IMR-90 (cell line): ENCODE data around the gene MROH8. TPM values are rescaled to one million over a fixed set of nuclear protein-coding genes. Genes with fewer than 3 reads are reported as not detected.

Source experiments
- ATAC-seq: fragments of 200-7000 bp; cut with Tn5 transposase; 2 replicates; pipeline ENCODE4 v1.9.1; 2020; ENCODE audit warnings: low read depth, mild to moderate bottlenecking, moderate library complexity
- BruUV-seq: library from RNA; stranded (reverse); fragments of 400-500 nt; replicated peaks from 2 replicates; lab custom pipeline; 2021; lab: Mats Ljungman, UMichigan
- CTCF ChIA-PET: fragments of 300-600 bp; formaldehyde crosslinking; extraction: SDS; loops from one replicate; lab custom pipeline; 2021; ENCODE audit warnings: antibody characterized with exemption; lab: Yijun Ruan, JAX
- POLR2A ChIA-PET: fragments of 300-600 bp; sonication (Branson Sonifier 250); formaldehyde crosslinking; loops from one replicate; lab custom pipeline; 2022; ENCODE audit warnings: antibody characterized with exemption; ENCODE audit not compliant: unreplicated experiment; lab: Charles Lee
- DNase-seq: peaks from one replicate; pipeline ENCODE4 v3.0.0; 2013
- H2AFZ ChIP-seq: replicated peaks from 2 replicates; pipeline ENCODE3; 2013; ENCODE audit warnings: low read length, mild to moderate bottlenecking; ENCODE audit not compliant: poor library complexity
- H2AK5ac ChIP-seq: 2 replicates; pipeline ENCODE4 v1.6.1; 2013; ENCODE audit warnings: low read depth, low read length, inconsistent platforms
- H2AK9ac ChIP-seq: replicated peaks from 2 replicates; pipeline ENCODE3; 2013; ENCODE audit warnings: mild to moderate bottlenecking, low read depth, low read length, moderate library complexity; ENCODE audit not compliant: poor library complexity
- H2BK120ac ChIP-seq: 2 replicates; pipeline ENCODE4 v1.6.1; 2013; ENCODE audit warnings: low read depth, low read length, inconsistent platforms
- H2BK15ac ChIP-seq: 3 replicates; pipeline ENCODE4 v1.6.1; 2013; ENCODE audit warnings: low read depth, low read length, inconsistent platforms
- H2BK20ac ChIP-seq: 2 replicates; pipeline ENCODE4 v1.6.1; 2013; ENCODE audit warnings: low read depth, mild to moderate bottlenecking, inconsistent platforms, low read length, moderate library complexity
- H2BK5ac ChIP-seq: 2 replicates; pipeline ENCODE4 v1.6.1; 2013; ENCODE audit warnings: mild to moderate bottlenecking, low read depth, low read length, inconsistent platforms; ENCODE audit not compliant: poor library complexity, severe bottlenecking
- H3K14ac ChIP-seq: replicated peaks from 2 replicates; pipeline ENCODE4 v1.6.1; 2013; ENCODE audit warnings: low read depth, low read length, inconsistent platforms
- H3K18ac ChIP-seq: 2 replicates; pipeline ENCODE4 v1.6.1; 2013; ENCODE audit warnings: low read depth, low read length, control low read depth
- H3K23ac ChIP-seq: 2 replicates; pipeline ENCODE4 v1.6.1; 2013; ENCODE audit warnings: low read depth, low read length, inconsistent platforms
- H3K27ac ChIP-seq: 2 replicates; pipeline ENCODE4 v1.5.1; 2013; ENCODE audit warnings: mild to moderate bottlenecking, control low read depth, low read length; ENCODE audit not compliant: insufficient read depth
- H3K27me3 ChIP-seq: 2 replicates; pipeline ENCODE4 v1.6.1; 2013; ENCODE audit warnings: low read length; ENCODE audit not compliant: control insufficient read depth, insufficient read depth
- H3K36me3 ChIP-seq: 2 replicates; pipeline ENCODE4 v1.6.1; 2013; ENCODE audit warnings: low read length, mixed read lengths; ENCODE audit not compliant: control insufficient read depth, insufficient read depth
- H3K4ac ChIP-seq: 2 replicates; pipeline ENCODE4 v1.6.1; 2013; ENCODE audit warnings: low read depth, low read length, inconsistent platforms
- H3K4me1 ChIP-seq: 2 replicates; pipeline ENCODE4 v1.6.1; 2013; ENCODE audit warnings: low read length, mixed read lengths; ENCODE audit not compliant: control insufficient read depth, insufficient read depth
- H3K4me2 ChIP-seq: 2 replicates; pipeline ENCODE4 v1.6.1; 2013; ENCODE audit warnings: low read depth, mild to moderate bottlenecking, control low read depth, low read length, moderate library complexity
- H3K4me3 ChIP-seq: 2 replicates; pipeline ENCODE4 v1.5.1; 2013; ENCODE audit warnings: low read depth, mild to moderate bottlenecking, control low read depth, low read length, moderate library complexity; ENCODE audit not compliant: insufficient read depth
- H3K56ac ChIP-seq: 2 replicates; pipeline ENCODE4 v1.6.1; 2013; ENCODE audit warnings: low read length, inconsistent platforms; ENCODE audit not compliant: insufficient read depth; ENCODE audit errors: extremely low read depth
- H3K79me1 ChIP-seq, 2 experiments: 2 replicates each; pipeline ENCODE4 v1.6.1; 2013; ENCODE audit warnings: low read length in 2 of 2, inconsistent platforms in 1 of 2, low read depth in 1 of 2
- H3K9ac ChIP-seq: 2 replicates; pipeline ENCODE4 v1.6.1; 2013; ENCODE audit warnings: low read depth, low read length, control low read depth
- H3K9me1 ChIP-seq: 2 replicates; pipeline ENCODE4 v1.6.1; 2013; ENCODE audit warnings: low read length, inconsistent platforms; ENCODE audit not compliant: insufficient read depth
- H3K9me3 ChIP-seq: 2 replicates; pipeline ENCODE4 v1.6.1; 2013; ENCODE audit warnings: low read length; ENCODE audit not compliant: control insufficient read depth, insufficient read depth
- H4K20me1 ChIP-seq: 2 replicates; pipeline ENCODE4 v1.6.1; 2013; ENCODE audit warnings: low read length, inconsistent platforms; ENCODE audit not compliant: insufficient read depth
- H4K5ac ChIP-seq: 2 replicates; pipeline ENCODE4 v1.6.1; 2013; ENCODE audit warnings: mild to moderate bottlenecking, low read depth, low read length, control low read depth
- H4K8ac ChIP-seq, 2 experiments: 2 replicates each; pipeline ENCODE4 v1.6.1; 2013; ENCODE audit warnings: low read depth in 2 of 2, low read length in 2 of 2, control low read depth in 1 of 2, inconsistent platforms in 1 of 2
- H4K91ac ChIP-seq: 2 replicates; pipeline ENCODE4 v1.6.1; 2013; ENCODE audit warnings: low read depth, low read length, inconsistent platforms; ENCODE audit not compliant: insufficient read depth
- BHLHE40 ChIP-seq: fragments of 150-350 bp; IDR thresholded peaks from 2 replicates; pipeline ENCODE4 v1.6.1; 2016; ENCODE audit warnings: mild to moderate bottlenecking, low read depth, low read length
- CHD1 ChIP-seq: IDR thresholded peaks from 2 replicates; pipeline ENCODE4 v1.6.1; 2012; ENCODE audit warnings: low read depth, low read length, improper control_type of control experiment
- NFE2L2 ChIP-seq: fragments of 150-350 bp; IDR thresholded peaks from 2 replicates; pipeline ENCODE4 v1.6.1; 2016; ENCODE audit warnings: low read depth, mild to moderate bottlenecking, low read length
- RCOR1 ChIP-seq: IDR thresholded peaks from 2 replicates; pipeline ENCODE4 v1.6.1; 2012; ENCODE audit warnings: mild to moderate bottlenecking, low read length, improper control_type of control experiment; ENCODE audit not compliant: insufficient replicate concordance
- RFX5 ChIP-seq: IDR thresholded peaks from 2 replicates; pipeline ENCODE4 v1.8.0; 2012; ENCODE audit warnings: low read depth, mild to moderate bottlenecking, low read length, moderate library complexity
- SMC3 ChIP-seq: fragments of 150-350 bp; IDR thresholded peaks from 2 replicates; pipeline ENCODE4 v1.6.1; 2016; ENCODE audit warnings: low read depth, mild to moderate bottlenecking, antibody characterized with exemption, low read length, moderate library complexity
- WGBS, 2 experiments: methylation state at CpG; one replicate each; pipeline versions ENCODE4 v1.1.5 to v1.1.7; 2013; ENCODE audit warnings: missing lambda C conversion rate in 2 of 2; ENCODE audit not compliant: insufficient read length in 1 of 2; ENCODE audit errors: extremely low coverage in 2 of 2; 5-methylcytosine and 5-hydroxymethylcytosine counted together
- dilution Hi-C: fragments of 300-500 bp; cut with HindIII; formaldehyde crosslinking; loops from one replicate; pipeline ENCODE4 v1.14.3; 2018; ENCODE audit warnings: low sequenced_read_pairs; ENCODE audit not compliant: unreplicated experiment
- in situ Hi-C: fragments of 300-500 bp; cut with MboI; formaldehyde crosslinking; loops from 3 replicates; pipeline ENCODE4 v1.14.3; 2019; ENCODE audit warnings: low sequenced_read_pairs, inconsistent platforms, mixed read lengths
- intact Hi-C: fragments of 100-400 bp; cut with micrococcal nuclease; formaldehyde crosslinking; loops from 2 replicates; pipeline ENCODE4 v1.10.0; 2022
- polyA plus RNA-seq, 3 experiments: library from polyadenylated mRNA; depleted of rRNA; stranded (reverse); fragments of >200 nt; gene quantifications; 2 replicates each; pipeline ENCODE4 v1.2.3, GENCODE V29; 2012; ENCODE audit warnings: low replicate concordance in 1 of 3
- total RNA-seq: library from RNA; depleted of rRNA; stranded (reverse); fragments of >200 nt; gene quantifications from 2 replicates; pipeline ENCODE4 v1.2.3, GENCODE V29; 2012

MROH8 gene
- total and polyA plus RNA-seq, 2 of the 4 experiments (the other 2 are of a cell fraction): 1.3 to 1.8 TPM

DNA sequence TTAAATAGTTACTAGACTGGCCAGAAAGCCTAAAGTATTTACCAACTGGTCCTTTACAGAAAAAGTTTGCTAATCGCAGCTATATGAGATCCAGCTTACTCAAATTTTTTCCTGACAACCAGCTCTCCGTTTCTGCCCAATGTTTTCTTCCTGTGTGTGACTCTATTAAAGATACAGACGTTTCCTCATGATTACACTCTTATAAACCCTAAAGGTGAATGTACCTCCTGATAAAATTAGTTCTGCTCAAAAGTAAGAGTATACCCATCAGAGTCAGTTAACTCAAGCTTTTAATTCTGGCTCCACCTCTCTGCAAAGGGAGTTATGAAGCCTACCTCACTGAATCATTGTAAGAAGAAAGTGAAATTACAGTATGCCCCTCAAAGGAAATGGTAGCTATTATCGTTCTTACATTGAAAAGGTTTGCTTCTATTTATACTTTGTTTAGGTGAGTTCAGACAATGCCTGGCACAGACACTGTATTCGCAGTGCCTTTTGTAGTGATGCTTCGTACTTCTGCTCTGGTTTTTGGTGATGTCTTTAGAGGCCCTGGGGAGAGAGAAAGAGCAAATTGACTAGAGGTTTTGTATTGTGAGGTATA, 10.2 kb upstream of the MROH8 start:
- Histone ChIP-seq H3K9me3 (no peaks in the 10 kb centered on the region), H3K4me2 (no peak overlapping the region), H3K4me1 (no peaks in the 10 kb centered on the region), H4K91ac (no peak overlapping the region), H3K14ac (no peak overlapping the region), H3K36me3 (peaks cover 24% of the 10 kb centered on the region), H3K27me3 (no peaks in the 10 kb centered on the region), H3K23ac (no peak overlapping the region), H2BK5ac (no peak overlapping the region), H2AK9ac (no peak overlapping the region), H3K9me1 (no peaks in the 10 kb centered on the region), H3K9ac (no peak overlapping the region), H3K4ac (no peak overlapping the region), H3K27ac (no peak overlapping the region), H2BK20ac (no peak overlapping the region), H2AFZ (no peak overlapping the region), H4K20me1 (peaks cover 65% of the 10 kb centered on the region), H3K4me3 (no peak overlapping the region), H2AK5ac (no peak overlapping the region), H3K79me1 (peaks cover 27 to 70% of the 10 kb centered on the region in 2 experiments), H3K18ac (no peak overlapping the region), H2BK120ac (no peak overlapping the region), H3K56ac (no peak overlapping the region), H4K5ac (no peak overlapping the region), H4K8ac (no peak overlapping the region), H2BK15ac (no peak overlapping the region)
- ChIA-PET POLR2A (interaction anchor here (0.7 kb wide), 1 partner anchor 119 kb away, joined by 4 read pairs; no protein-coding TSS in a partner anchor), CTCF (interaction anchor here (1.4 kb wide), 1 partner anchor 11 kb away, joined by 4 read pairs; no protein-coding TSS in a partner anchor)
- 100% methylated on average over 2 of the region's 6 CpGs; no CpG with 5 or more reads in 1 of the 2 experiments for WGBS, 2 experiments
- ATAC-seq (no peak), DNase-seq (no peak)
- dilution Hi-C loops: no loop called here
- in situ Hi-C loops: no loop called here
- intact Hi-C loops: no loop called here
- TF ChIP-seq NFE2L2: no peak
- TF ChIP-seq BHLHE40: no peak
- no peak for TF ChIP-seq SMC3
- TF ChIP-seq CHD1: no peak
- TF ChIP-seq RCOR1: no peak
- TF ChIP-seq RFX5: no peak
- BruUV-seq: no TSS peak
